ENCODE measurements around the gene MUS81. TPM values are rescaled to one million over a fixed set of nuclear protein-coding genes. Genes with fewer than 3 reads are reported as not detected.

The MUS81 gene
- total and polyA plus RNA-seq, 9 of the 15 experiments (the other 6 are each of a cell fraction or from before 2014, with no cell fraction given), result 13.4 to 118 (median 53.7) TPM

DNA sequence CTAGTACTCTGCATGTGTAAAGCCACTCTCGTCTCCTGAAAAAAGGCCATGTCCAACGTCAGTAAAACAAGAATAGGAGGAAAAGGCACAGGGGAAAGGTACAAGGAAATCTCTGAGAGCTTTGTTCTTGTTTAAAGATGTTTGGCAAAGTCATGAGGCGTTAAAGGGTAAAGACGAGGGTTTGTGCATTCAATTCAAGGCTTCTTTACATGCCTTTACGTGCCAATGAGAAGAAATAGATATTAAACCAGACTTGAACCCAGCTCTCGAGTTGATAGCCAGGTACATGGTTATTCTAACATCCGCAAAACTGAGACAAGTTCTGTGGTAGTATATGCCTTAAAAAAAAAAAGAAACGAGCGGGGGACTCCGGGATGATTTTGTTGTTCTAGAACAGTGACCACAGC lies 1.5 kb upstream of the MUS81 start (continued):
- TF ChIP-seq POU5F1 (IDR thresholded peaks at IDR 0.05; ENCODE audit: borderline replicate concordance, low read depth, low read length, partially characterized antibody) (no peak), ZNF551 (CRISPR knock-in tag; IDR thresholded peaks at IDR 0.05) (peak; percentile 66; the same call in 1 of the 2 replicates), ARNT (IDR thresholded peaks at IDR 0.05) (peak in 1 of 2 experiments; percentile 59; a peak in 1 of 4 replicates), CHD4 (IDR thresholded peaks at IDR 0.05; ENCODE audit: insufficient read depth, insufficient replicate concordance, low read depth, low read length, poor library complexity, severe bottlenecking) (no peak), ZBTB17 (CRISPR knock-in tag; IDR thresholded peaks at IDR 0.05) (no peak), NR0B1 (IDR thresholded peaks at IDR 0.05; ENCODE audit: partially characterized antibody) (no peak), CHCHD3 (CRISPR knock-in tag; IDR thresholded peaks at IDR 0.05) (0 out of 2 replicates have a peak, but pooled peaks have one; percentile 44), SMARCA4 (IDR thresholded peaks at IDR 0.05) (no peak), TAF7 (tag; IDR thresholded peaks at IDR 0.05) (0 out of 2 replicates have a peak, but pooled peaks have one; percentile 67), ZNF57 (CRISPR knock-in tag; IDR thresholded peaks at IDR 0.05) (no peak), POLR2H (tag; IDR thresholded peaks at IDR 0.05; ENCODE audit: low read depth) (peak; percentile 68; the same call in 1 of the 2 replicates), ZBTB7A (IDR thresholded peaks at IDR 0.05; ENCODE audit: borderline replicate concordance, control insufficient read depth, low read depth, low read length) (no peak)
- TF ChIP-seq, protein P1, sequence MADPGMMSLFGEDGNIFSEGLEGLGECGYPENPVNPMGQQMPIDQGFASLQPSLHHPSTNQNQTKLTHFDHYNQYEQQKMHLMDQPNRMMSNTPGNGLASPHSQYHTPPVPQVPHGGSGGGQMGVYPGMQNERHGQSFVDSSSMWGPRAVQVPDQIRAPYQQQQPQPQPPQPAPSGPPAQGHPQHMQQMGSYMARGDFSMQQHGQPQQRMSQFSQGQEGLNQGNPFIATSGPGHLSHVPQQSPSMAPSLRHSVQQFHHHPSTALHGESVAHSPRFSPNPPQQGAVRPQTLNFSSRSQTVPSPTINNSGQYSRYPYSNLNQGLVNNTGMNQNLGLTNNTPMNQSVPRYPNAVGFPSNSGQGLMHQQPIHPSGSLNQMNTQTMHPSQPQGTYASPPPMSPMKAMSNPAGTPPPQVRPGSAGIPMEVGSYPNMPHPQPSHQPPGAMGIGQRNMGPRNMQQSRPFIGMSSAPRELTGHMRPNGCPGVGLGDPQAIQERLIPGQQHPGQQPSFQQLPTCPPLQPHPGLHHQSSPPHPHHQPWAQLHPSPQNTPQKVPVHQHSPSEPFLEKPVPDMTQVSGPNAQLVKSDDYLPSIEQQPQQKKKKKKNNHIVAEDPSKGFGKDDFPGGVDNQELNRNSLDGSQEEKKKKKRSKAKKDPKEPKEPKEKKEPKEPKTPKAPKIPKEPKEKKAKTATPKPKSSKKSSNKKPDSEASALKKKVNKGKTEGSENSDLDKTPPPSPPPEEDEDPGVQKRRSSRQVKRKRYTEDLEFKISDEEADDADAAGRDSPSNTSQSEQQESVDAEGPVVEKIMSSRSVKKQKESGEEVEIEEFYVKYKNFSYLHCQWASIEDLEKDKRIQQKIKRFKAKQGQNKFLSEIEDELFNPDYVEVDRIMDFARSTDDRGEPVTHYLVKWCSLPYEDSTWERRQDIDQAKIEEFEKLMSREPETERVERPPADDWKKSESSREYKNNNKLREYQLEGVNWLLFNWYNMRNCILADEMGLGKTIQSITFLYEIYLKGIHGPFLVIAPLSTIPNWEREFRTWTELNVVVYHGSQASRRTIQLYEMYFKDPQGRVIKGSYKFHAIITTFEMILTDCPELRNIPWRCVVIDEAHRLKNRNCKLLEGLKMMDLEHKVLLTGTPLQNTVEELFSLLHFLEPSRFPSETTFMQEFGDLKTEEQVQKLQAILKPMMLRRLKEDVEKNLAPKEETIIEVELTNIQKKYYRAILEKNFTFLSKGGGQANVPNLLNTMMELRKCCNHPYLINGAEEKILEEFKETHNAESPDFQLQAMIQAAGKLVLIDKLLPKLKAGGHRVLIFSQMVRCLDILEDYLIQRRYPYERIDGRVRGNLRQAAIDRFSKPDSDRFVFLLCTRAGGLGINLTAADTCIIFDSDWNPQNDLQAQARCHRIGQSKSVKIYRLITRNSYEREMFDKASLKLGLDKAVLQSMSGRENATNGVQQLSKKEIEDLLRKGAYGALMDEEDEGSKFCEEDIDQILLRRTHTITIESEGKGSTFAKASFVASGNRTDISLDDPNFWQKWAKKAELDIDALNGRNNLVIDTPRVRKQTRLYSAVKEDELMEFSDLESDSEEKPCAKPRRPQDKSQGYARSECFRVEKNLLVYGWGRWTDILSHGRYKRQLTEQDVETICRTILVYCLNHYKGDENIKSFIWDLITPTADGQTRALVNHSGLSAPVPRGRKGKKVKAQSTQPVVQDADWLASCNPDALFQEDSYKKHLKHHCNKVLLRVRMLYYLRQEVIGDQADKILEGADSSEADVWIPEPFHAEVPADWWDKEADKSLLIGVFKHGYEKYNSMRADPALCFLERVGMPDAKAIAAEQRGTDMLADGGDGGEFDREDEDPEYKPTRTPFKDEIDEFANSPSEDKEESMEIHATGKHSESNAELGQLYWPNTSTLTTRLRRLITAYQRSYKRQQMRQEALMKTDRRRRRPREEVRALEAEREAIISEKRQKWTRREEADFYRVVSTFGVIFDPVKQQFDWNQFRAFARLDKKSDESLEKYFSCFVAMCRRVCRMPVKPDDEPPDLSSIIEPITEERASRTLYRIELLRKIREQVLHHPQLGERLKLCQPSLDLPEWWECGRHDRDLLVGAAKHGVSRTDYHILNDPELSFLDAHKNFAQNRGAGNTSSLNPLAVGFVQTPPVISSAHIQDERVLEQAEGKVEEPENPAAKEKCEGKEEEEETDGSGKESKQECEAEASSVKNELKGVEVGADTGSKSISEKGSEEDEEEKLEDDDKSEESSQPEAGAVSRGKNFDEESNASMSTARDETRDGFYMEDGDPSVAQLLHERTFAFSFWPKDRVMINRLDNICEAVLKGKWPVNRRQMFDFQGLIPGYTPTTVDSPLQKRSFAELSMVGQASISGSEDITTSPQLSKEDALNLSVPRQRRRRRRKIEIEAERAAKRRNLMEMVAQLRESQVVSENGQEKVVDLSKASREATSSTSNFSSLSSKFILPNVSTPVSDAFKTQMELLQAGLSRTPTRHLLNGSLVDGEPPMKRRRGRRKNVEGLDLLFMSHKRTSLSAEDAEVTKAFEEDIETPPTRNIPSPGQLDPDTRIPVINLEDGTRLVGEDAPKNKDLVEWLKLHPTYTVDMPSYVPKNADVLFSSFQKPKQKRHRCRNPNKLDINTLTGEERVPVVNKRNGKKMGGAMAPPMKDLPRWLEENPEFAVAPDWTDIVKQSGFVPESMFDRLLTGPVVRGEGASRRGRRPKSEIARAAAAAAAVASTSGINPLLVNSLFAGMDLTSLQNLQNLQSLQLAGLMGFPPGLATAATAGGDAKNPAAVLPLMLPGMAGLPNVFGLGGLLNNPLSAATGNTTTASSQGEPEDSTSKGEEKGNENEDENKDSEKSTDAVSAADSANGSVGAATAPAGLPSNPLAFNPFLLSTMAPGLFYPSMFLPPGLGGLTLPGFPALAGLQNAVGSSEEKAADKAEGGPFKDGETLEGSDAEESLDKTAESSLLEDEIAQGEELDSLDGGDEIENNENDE (IDR thresholded peaks at IDR 0.05; ENCODE audit: low read depth, low read length), result no peak
- TF ChIP-seq, protein P2, sequence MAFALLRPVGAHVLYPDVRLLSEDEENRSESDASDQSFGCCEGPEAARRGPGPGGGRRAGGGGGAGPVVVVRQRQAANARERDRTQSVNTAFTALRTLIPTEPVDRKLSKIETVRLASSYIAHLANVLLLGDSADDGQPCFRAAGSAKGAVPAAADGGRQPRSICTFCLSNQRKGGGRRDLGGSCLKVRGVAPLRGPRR (CRISPR knock-in tag; IDR thresholded peaks at IDR 0.05), result no peak
